ENCODE results near the gene BCL2L2.
"Not testable (repeated sequence)": the region's sequence is repeated elsewhere in the genome, so short reads cannot be mapped to it uniquely, and the experiment has no call there.

The BCL2L2 gene

DNA sequence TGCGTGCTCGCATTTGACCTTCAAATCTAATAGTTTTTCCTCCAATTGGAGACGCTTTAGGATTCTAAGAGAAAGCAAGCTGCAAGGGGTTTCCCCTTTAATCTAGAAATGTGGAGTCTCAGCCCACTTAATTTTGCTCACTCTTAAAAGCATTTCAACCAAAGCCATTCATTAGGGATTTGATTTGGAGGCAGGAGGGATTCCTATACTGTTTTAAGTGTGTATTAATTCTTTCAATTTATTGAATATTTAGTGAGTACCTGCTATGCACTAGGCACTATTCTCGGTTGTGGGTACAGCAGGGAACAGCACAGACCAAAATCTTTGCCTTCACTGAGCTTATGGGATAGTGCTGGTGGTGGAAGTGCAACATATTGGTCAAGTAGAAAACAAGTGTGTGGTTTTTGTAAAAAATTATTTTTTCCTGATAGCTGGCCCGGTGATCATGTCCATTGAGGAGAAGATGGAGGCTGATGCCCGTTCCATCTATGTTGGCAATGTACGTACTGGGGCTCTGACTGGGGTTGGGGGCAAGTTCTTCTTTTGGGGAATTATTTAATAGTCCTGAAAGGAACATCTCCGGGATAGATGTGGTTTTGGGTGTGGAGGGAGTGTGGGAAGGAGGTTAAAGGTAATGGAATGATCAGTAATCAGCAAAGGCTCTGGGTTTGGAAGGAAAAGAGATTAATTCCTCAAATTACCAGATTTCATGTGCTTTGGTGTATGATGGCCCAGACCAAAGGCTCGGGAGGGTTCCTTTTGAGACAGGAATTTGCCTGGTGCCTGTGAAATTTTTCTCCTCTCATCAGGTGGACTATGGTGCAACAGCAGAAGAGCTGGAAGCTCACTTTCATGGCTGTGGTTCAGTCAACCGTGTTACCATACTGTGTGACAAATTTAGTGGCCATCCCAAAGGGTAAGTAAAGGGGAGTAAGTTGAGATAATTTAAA, 16.2 kb downstream of the BCL2L2 start:
- FAIRE-seq (no peak), DNase-seq (ENCODE audit: insufficient read length, low spot score) (no peak)
- TF ChIP-seq, protein P1, sequence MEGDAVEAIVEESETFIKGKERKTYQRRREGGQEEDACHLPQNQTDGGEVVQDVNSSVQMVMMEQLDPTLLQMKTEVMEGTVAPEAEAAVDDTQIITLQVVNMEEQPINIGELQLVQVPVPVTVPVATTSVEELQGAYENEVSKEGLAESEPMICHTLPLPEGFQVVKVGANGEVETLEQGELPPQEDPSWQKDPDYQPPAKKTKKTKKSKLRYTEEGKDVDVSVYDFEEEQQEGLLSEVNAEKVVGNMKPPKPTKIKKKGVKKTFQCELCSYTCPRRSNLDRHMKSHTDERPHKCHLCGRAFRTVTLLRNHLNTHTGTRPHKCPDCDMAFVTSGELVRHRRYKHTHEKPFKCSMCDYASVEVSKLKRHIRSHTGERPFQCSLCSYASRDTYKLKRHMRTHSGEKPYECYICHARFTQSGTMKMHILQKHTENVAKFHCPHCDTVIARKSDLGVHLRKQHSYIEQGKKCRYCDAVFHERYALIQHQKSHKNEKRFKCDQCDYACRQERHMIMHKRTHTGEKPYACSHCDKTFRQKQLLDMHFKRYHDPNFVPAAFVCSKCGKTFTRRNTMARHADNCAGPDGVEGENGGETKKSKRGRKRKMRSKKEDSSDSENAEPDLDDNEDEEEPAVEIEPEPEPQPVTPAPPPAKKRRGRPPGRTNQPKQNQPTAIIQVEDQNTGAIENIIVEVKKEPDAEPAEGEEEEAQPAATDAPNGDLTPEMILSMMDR (IDR thresholded peaks at IDR 0.05; ENCODE audit: insufficient read depth, missing control alignments): no peak

DNA sequence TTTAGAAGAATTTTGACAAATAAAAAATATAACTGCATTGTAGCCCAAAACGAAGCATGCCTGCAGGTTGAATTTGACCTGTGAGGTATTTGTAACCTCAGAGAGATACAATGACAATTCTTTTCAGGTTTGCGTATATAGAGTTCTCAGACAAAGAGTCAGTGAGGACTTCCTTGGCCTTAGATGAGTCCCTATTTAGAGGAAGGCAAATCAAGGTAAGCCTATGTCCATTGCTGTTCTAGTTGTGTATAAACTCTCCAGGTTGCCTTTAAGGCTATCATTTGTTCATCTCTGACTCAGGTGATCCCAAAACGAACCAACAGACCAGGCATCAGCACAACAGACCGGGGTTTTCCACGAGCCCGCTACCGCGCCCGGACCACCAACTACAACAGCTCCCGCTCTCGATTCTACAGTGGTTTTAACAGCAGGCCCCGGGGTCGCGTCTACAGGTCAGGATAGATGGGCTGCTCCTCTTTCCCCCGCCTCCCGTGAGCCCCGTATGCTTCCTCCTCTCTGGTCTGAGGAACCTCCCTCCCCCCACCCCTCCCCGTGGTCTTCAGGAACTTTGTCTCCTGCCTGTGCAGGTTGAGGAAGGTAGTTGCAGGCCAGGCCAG, 17.3 kb downstream of the BCL2L2 start:
- no peak for DNase-seq (ENCODE audit: insufficient read length, low spot score)
- FAIRE-seq: no peak
- TF ChIP-seq, protein P1 (IDR thresholded peaks at IDR 0.05; ENCODE audit: insufficient read depth, missing control alignments): no peak

DNA sequence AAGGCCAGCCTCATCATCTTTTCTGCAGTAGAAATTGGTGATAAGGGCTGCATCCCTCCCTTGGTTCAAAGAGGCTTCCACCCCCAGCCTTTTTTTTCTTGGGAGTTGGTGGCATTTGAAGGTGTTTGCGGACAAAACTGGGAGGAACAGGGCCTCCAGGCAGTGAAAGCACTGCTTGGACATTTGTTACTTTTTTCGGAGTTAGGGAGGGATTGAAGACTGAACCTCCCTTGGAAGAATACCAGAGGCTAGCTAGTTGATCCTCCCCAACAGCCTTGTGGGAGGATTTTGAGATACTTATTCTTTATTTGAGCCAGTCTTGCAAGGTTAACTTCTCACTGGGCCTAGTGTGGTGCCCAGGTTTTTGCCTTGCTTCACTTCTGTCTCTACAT, 17.8 kb downstream of the BCL2L2 start:
- TF ChIP-seq, protein P1 (IDR thresholded peaks at IDR 0.05; ENCODE audit: insufficient read depth, missing control alignments): no peak
- FAIRE-seq (no peak), DNase-seq (ENCODE audit: insufficient read length, low spot score) (no peak)

DNA sequence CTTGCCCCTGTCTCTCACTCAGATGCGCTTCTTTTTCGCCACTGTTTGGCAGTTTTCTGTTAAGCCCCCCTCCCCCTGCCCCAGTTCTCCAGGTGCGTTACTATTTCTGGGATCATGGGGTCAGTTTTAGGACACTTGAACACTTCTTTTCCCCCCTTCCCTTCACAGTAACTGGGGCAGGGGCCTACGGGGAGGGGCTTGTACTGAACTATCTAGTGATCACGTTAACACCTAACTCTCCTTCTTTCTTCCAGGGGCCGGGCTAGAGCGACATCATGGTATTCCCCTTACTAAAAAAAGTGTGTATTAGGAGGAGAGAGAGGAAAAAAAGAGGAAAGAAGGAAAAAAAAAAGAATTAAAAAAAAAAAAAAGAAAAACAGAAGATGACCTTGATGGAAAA, 18.4 kb downstream of the BCL2L2 start:
- TF ChIP-seq, protein P1 (IDR thresholded peaks at IDR 0.05; ENCODE audit: insufficient read depth, missing control alignments): no peak
- FAIRE-seq (no peak), DNase-seq (ENCODE audit: insufficient read length, low spot score) (no peak)

DNA sequence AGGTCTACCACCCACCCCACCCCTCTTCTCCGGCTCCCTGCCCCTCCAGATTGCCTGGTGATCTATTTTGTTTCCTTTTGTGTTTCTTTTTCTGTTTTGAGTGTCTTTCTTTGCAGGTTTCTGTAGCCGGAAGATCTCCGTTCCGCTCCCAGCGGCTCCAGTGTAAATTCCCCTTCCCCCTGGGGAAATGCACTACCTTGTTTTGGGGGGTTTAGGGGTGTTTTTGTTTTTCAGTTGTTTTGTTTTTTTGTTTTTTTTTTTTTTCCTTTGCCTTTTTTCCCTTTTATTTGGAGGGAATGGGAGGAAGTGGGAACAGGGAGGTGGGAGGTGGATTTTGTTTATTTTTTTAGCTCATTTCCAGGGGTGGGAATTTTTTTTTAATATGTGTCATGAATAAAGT, 19.1 kb downstream of the BCL2L2 start:
- FAIRE-seq; DNase-seq (ENCODE audit: insufficient read length, low spot score): not testable (repeated sequence)

DNA sequence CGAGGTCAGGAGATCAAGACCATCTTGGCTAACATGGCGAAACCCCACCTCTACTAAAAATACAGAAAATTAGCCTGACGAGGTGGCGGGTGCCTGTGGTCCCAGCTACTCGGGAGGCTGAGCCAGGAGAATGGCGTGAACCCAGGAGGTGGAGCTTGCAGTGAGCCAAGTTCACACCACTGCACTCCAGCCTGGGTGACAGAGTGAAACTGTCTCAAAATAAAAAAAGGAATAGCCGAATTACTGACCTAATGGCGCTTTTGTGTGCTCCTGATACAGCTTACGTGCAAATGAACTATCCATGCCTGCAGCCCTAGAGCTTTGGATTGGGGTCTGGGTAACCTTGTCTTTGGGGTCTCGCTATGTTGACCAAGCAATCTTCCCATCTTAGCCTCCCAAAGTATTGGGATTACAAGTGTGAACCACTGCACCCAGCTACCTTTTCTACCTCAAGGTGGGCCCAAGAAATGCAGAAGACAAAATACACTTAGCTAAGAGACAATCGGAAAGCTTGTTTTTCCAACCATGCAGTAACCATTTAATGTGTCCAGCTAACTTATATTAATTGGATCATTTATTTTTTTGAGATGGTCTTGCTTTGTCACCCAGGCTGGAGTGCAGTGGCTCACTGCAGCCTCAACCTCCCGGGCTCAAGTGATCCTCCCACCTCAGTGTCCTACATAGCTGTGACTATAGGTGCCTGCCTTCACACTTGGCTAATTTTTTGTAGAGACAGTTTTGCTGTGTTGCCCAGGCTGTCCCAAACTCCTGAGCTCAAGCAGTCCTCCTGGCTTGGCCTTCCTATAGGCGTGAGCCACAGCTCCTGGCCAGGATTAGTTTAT, 20.1 kb downstream of the BCL2L2 start:
- DNase-seq (ENCODE audit: insufficient read length, low spot score) (no peak), FAIRE-seq (no peak)
- TF ChIP-seq, protein P1 (IDR thresholded peaks at IDR 0.05; ENCODE audit: insufficient read depth, missing control alignments): no peak

All from D721Med (cell line).